Hepatocyte (in vitro differentiated cells): ENCODE data around the gene STK10.

Source experiments
- EZH2 ChIP-seq: fragments of 200-600 bp; sonication (generic); IDR thresholded peaks from 2 replicates; pipeline ENCODE4 v1.6.1; 2016; ENCODE audit warnings: antibody characterized with exemption, mild to moderate bottlenecking, borderline replicate concordance
- TF ChIP-seq, protein P1 (sequence below): fragments of 200-600 bp; sonication (generic); IDR thresholded peaks from 2 replicates; pipeline ENCODE4 v1.5.1; 2016; ENCODE audit warnings: antibody characterized with exemption, mild to moderate bottlenecking; ENCODE audit not compliant: poor library complexity

- TF ChIP-seq EZH2 = no peak
- TF ChIP-seq, protein P1, sequence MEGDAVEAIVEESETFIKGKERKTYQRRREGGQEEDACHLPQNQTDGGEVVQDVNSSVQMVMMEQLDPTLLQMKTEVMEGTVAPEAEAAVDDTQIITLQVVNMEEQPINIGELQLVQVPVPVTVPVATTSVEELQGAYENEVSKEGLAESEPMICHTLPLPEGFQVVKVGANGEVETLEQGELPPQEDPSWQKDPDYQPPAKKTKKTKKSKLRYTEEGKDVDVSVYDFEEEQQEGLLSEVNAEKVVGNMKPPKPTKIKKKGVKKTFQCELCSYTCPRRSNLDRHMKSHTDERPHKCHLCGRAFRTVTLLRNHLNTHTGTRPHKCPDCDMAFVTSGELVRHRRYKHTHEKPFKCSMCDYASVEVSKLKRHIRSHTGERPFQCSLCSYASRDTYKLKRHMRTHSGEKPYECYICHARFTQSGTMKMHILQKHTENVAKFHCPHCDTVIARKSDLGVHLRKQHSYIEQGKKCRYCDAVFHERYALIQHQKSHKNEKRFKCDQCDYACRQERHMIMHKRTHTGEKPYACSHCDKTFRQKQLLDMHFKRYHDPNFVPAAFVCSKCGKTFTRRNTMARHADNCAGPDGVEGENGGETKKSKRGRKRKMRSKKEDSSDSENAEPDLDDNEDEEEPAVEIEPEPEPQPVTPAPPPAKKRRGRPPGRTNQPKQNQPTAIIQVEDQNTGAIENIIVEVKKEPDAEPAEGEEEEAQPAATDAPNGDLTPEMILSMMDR = no peak
These were observed 2.9 kb downstream of the STK10 start for GRCh38 chr5:172185096-172185461.
